HEK293T (cell line): ENCODE measurements around the gene AGBL1.

Source experiments
- BHLHE40 ChIP-seq: fragments of 450-650 bp; IDR thresholded peaks from 2 replicates; pipeline ENCODE4 v1.6.1; 2016; ENCODE audit warnings: mild to moderate bottlenecking, moderate library complexity, borderline replicate concordance
- FOXA1 ChIP-seq: fragments of 450-650 bp; IDR thresholded peaks from 2 replicates; pipeline ENCODE4 v1.6.1; 2016; ENCODE audit warnings: mild to moderate bottlenecking
- FOXM1 ChIP-seq: fragments of 450-650 bp; IDR thresholded peaks from 2 replicates; pipeline ENCODE4 v1.6.1; 2017; ENCODE audit warnings: mild to moderate bottlenecking, borderline replicate concordance

GRCh38 chr15:86857701-86858100, 778.0 kb downstream of the AGBL1 start:
- TF ChIP-seq FOXM1 (no peak), BHLHE40 (no peak), FOXA1 (no peak)
